Measurements from ENCODE around the gene SLC6A4.

- TF ChIP-seq POLR2AphosphoS5 (IDR thresholded peaks at IDR 0.05; ENCODE audit: low read depth, low read length), result no peak
- no peak for TF ChIP-seq TAF1 (IDR thresholded peaks at IDR 0.05; ENCODE audit: borderline replicate concordance, insufficient read depth, low read length)
- TF ChIP-seq REST (IDR thresholded peaks at IDR 0.05; ENCODE audit: insufficient read depth in 1 of 2, low read depth in 2 of 2, low read length in 2 of 2), result no peak
- TF ChIP-seq SIN3A (IDR thresholded peaks at IDR 0.05; ENCODE audit: borderline replicate concordance, insufficient read depth, low read length), result no peak
Observed at GRCh38 chr17:30230596-30231125, 4.8 kb downstream of the SLC6A4 start.
